HepG2 (cell line): ENCODE measurements around the gene ISOC2. TPM values are rescaled to one million over a fixed set of nuclear protein-coding genes. Genes with fewer than 3 reads are reported as not detected.
A peak's percentile ranks its signal among the peaks of the same experiment; 100 is the strongest.

Experiments used
- ATF4 ChIP-seq, 2 experiments: fragments of 450-650 bp in 1 of 2; sonication (generic) in 1 of 2; formaldehyde crosslinking; IDR thresholded peaks; 2 replicates each; pipeline versions ENCODE4 v1.5.0 to v1.8.0; 2020 to 2022; ENCODE audit warnings: mild to moderate bottlenecking in 1 of 2, missing genetic modification reagents in 1 of 2
- EP300 ChIP-seq, 3 experiments: sonication (generic) in 1 of 3; formaldehyde crosslinking in 1 of 3; IDR thresholded peaks; 2 replicates each; pipeline versions ENCODE4 v1.5.1 to v1.6.1; 2011 to 2020; ENCODE audit warnings: low read depth in 2 of 3, low read length in 2 of 3, borderline replicate concordance in 1 of 3, improper control_type of control experiment in 1 of 3, mild to moderate bottlenecking in 1 of 3, missing genetic modification reagents in 1 of 3, moderate library complexity in 1 of 3
- KDM3A ChIP-seq: IDR thresholded peaks from 2 replicates; pipeline ENCODE4 v1.6.1; 2018; ENCODE audit warnings: low read depth, missing compliant biosample characterization
- MAFF ChIP-seq: IDR thresholded peaks from 2 replicates; pipeline ENCODE4 v1.6.1; 2011; ENCODE audit warnings: low read depth, low read length, improper control_type of control experiment
- MTF1 ChIP-seq: sonication (generic); formaldehyde crosslinking; IDR thresholded peaks from 2 replicates; pipeline ENCODE4 v1.5.0; 2020; ENCODE audit warnings: missing genetic modification reagents
- MYNN ChIP-seq: sonication (generic); formaldehyde crosslinking; IDR thresholded peaks from 2 replicates; pipeline ENCODE4 v1.4.0; 2020; ENCODE audit warnings: mild to moderate bottlenecking, low read depth, missing genetic modification reagents
- PCBP1 ChIP-seq: fragments of 200-400 bp; formaldehyde crosslinking; IDR thresholded peaks from 2 replicates; pipeline ENCODE4 v1.6.1; 2017; ENCODE audit warnings: mild to moderate bottlenecking, low read depth, low read length, borderline replicate concordance
- STAT6 ChIP-seq: sonication (generic); formaldehyde crosslinking; IDR thresholded peaks from 2 replicates; pipeline ENCODE4 v1.4.0; 2020; ENCODE audit warnings: missing genetic modification reagents, mild to moderate bottlenecking, borderline replicate concordance
- ZBTB46 ChIP-seq: sonication (generic); formaldehyde crosslinking; IDR thresholded peaks from 2 replicates; pipeline ENCODE4 v1.4.0; 2020; ENCODE audit warnings: mild to moderate bottlenecking, missing genetic modification reagents, borderline replicate concordance
- ZFP36 ChIP-seq: fragments of 150-350 bp; IDR thresholded peaks from 2 replicates; pipeline ENCODE4 v1.6.1; 2018; ENCODE audit warnings: borderline replicate concordance, low read length, low read depth; ENCODE audit not compliant: partially characterized antibody
- ZHX1 ChIP-seq: sonication (generic); formaldehyde crosslinking; IDR thresholded peaks from 2 replicates; pipeline ENCODE4 v1.8.1; 2022; ENCODE audit warnings: low read depth, mild to moderate bottlenecking, missing genetic modification reagents
- polyA plus RNA-seq, 8 experiments: library from polyadenylated mRNA; depleted of rRNA in 3 of 8; stranded (reverse) in 7 of 8; unstranded in 1 of 8; fragments of >200 nt; fragmentation: Illumina TruSeq in 4 of 8; extraction: Trizol in 4 of 8; gene quantifications; 2 replicates each; pipeline versions ENCODE4 v1.2.1 to v1.2.3, GENCODE V29; 2011 to 2016; ENCODE audit warnings: low read depth in 4 of 8, missing spikeins in 1 of 8, mixed read lengths in 1 of 8; ENCODE audit not compliant: insufficient read depth in 1 of 8
- total RNA-seq, 5 experiments: library from RNA; depleted of rRNA; stranded (reverse); fragments of >200 nt; fragmentation: Illumina TruSeq; extraction: Trizol; gene quantifications; 2 replicates each; pipeline ENCODE4 v1.2.3, GENCODE V29; 2016; ENCODE audit warnings: low read depth in 1 of 5
- TF ChIP-seq, protein P1 (sequence below): sonication (generic); formaldehyde crosslinking; conservative IDR thresholded peaks from 2 replicates; pipeline ENCODE4 v1.4.0; 2020; ENCODE audit warnings: missing genetic modification reagents
- TF ChIP-seq, protein P2 (sequence below): sonication (generic); formaldehyde crosslinking; IDR thresholded peaks from 2 replicates; pipeline ENCODE4 v1.4.0; 2020; ENCODE audit warnings: missing genetic modification reagents

The ISOC2 gene
- total and polyA plus RNA-seq, 2 of the 13 experiments (the other 11 are each of a cell fraction or from before 2014, with no cell fraction given): 76.8 to 105 TPM

- 0 out of 2 replicates have a peak, but pooled peaks have one; percentile 30 for TF ChIP-seq ZHX1
- TF ChIP-seq, protein P1, sequence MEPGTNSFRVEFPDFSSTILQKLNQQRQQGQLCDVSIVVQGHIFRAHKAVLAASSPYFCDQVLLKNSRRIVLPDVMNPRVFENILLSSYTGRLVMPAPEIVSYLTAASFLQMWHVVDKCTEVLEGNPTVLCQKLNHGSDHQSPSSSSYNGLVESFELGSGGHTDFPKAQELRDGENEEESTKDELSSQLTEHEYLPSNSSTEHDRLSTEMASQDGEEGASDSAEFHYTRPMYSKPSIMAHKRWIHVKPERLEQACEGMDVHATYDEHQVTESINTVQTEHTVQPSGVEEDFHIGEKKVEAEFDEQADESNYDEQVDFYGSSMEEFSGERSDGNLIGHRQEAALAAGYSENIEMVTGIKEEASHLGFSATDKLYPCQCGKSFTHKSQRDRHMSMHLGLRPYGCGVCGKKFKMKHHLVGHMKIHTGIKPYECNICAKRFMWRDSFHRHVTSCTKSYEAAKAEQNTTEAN (CRISPR knock-in tag): 0 out of 2 replicates have a peak, but pooled peaks have one; percentile 59
- TF ChIP-seq STAT6: no peak
- peak in 1 of 2 experiments; percentile 41; a peak in 1 of 4 replicates for TF ChIP-seq ATF4 (CRISPR knock-in tag; IDR thresholded peaks at IDR 0.05)
- TF ChIP-seq PCBP1: no peak
- no peak for TF ChIP-seq ZBTB46 (CRISPR knock-in tag)
- no peak for TF ChIP-seq MAFF
- TF ChIP-seq EP300 (IDR thresholded peaks at IDR 0.05; ENCODE audit: low read depth in 2 of 2, low read length in 2 of 2): no peak
- no peak for TF ChIP-seq EP300 (CRISPR knock-in tag; IDR thresholded peaks at IDR 0.05; ENCODE audit: borderline replicate concordance)
- TF ChIP-seq ZFP36: no peak
- 0 out of 2 replicates have a peak, but pooled peaks have one; percentile 47 for TF ChIP-seq MYNN (CRISPR knock-in tag)
- TF ChIP-seq, protein P2, sequence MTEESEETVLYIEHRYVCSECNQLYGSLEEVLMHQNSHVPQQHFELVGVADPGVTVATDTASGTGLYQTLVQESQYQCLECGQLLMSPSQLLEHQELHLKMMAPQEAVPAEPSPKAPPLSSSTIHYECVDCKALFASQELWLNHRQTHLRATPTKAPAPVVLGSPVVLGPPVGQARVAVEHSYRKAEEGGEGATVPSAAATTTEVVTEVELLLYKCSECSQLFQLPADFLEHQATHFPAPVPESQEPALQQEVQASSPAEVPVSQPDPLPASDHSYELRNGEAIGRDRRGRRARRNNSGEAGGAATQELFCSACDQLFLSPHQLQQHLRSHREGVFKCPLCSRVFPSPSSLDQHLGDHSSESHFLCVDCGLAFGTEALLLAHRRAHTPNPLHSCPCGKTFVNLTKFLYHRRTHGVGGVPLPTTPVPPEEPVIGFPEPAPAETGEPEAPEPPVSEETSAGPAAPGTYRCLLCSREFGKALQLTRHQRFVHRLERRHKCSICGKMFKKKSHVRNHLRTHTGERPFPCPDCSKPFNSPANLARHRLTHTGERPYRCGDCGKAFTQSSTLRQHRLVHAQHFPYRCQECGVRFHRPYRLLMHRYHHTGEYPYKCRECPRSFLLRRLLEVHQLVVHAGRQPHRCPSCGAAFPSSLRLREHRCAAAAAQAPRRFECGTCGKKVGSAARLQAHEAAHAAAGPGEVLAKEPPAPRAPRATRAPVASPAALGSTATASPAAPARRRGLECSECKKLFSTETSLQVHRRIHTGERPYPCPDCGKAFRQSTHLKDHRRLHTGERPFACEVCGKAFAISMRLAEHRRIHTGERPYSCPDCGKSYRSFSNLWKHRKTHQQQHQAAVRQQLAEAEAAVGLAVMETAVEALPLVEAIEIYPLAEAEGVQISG: peak; percentile 55
- no peak for TF ChIP-seq MTF1
- no peak for TF ChIP-seq KDM3A (CRISPR knock-in tag)
These were observed 24.0 kb downstream of the ISOC2 start (continued) for GRCh38 chr19:55437410-55437809.
